ENCODE results near the gene CLIC4.

CLIC4 gene

DNA sequence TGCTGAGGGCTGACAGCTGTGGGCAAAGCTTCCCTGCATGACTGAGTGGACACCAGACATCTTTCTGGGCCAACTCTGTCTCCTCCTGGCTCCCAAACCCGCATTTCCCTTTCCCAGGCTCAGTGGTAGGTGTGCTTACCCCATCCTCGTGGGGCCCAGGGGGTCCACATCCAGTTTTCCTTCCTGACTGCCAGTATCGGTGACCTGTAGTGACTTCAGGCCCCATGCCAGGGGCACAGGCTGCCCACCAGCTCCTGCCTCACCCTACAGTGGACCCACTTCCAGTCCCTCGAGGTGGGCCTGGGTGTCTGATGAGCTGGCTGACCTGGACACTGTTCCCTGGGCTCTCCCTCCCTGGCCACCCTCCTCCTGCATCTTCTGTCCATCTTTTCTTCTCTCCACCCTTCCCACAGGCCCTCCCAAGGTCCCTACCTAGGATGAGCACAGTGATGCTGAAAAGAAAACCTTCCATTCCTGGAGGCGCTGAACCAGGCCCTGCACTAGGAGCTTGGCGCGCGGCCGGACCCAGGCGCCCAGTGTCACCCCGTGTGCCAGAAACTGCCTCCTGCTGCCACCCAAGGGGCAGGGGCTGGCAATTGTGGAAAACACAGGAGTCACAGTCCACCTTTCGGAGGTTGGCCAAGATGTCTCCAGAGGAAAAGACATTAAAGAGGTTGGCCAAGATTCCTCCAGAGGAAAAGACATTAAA, 117.7 kb downstream of the CLIC4 start:
- DNase-seq = no peak

GRCh38 chr1:24864370-24864777, 119.1 kb downstream of the CLIC4 start:
- no peak for DNase-seq

DNA sequence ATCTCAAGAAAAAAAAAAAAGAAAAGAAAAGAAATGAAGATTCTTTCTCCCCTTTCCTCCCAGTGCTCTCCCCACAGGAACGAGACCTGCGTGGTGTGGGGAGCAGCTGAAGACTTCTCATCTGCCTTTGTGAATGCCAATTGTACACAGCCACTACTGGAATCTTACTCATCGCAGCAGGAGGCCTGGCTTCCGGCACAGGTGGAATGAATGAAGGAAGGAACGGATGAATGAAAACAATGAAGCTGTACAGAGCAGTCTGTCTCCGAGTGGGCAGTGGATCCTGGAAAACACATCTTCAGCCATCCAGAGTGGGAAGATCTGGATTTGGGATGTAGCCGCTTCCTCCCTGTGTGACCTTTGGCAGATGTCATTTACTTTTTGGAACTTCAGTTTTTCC, 119.9 kb downstream of the CLIC4 start:
- no peak for DNase-seq

GRCh38 chr1:24865587-24865986, 120.3 kb downstream of the CLIC4 start:
- DNase-seq = no peak

GRCh38 chr1:24866211-24867083, 121.2 kb downstream of the CLIC4 start:
- DNase-seq = no peak

DNA sequence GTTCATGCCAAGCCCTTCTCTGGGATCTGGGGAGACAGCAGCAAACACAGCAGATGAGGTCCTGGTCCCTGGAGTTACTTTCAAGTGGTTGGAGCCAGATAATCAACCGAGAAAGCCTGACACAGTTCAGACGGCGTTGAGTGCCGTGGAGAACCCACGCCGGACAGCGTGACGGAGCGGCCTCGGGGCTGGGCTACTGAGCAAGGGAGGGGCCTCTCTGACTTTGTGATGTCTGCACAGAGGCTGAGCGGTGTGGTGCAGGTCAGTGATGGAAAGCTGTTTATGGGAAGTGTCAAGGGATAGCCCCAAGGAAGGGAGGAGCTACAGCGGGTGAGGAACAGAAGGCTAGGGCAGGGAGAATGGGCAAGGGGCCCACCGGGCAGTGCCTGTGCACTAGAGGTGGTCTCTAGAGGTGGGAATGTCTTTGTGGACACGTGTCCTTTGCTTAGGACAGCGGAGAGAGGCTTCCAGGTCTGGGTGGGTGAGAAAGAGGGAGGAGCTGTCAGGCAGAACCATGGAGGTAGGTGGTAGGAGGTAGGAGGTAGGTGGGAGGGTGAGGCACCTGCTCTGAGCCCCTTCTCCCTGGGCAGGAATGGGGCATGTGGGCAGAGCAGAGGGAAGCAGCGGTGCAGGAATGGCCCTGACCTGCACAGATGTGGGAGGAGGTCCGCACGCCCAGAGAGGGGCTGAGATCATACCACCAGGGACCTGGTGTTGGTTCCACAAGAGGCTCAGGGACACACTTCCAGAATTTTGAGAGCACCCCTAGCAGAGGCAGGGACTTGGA, 122.0 kb downstream of the CLIC4 start:
- no peak for DNase-seq

DNA sequence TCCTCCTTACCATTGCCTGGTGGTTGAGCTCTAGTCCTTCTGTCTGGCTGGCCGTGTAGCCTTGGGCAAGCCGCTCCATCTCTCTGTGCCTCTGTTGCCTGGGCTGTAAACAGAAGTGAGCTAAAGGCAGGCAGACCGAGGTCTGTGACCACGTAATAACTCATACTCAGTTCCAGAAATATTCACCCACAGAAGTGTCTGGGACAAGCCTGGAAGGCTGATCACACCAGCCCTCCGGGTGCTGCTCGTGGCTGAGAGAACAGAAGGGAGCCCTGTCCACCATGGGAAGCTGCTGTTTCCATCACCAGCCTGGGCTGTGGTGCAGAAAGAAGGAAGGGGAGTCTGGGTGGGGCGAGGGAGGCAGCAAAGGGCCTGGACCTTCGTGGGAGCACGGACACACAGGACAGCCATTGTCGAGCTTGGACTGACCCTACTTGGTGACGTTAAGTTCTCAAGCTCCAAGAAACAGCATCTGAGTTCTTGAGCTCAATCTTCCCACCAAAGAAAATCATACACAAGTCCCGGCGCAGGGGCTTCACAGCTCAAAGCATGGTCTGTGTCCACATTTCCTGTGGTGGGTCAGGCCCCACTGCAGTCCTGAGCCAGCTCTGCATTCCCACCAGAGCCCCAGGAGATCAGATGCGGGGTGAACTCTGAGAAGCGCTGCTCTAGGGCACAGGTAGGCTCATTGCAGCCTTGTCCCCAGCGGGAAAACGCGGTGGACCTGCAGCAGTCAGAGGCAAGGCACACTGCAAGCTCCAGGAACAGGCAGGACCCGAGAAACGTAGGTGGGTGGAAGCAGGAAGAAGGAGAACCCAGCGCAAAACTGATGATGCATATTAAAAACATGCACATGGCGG, 123.0 kb downstream of the CLIC4 start:
- DNase-seq = no peak

DNA sequence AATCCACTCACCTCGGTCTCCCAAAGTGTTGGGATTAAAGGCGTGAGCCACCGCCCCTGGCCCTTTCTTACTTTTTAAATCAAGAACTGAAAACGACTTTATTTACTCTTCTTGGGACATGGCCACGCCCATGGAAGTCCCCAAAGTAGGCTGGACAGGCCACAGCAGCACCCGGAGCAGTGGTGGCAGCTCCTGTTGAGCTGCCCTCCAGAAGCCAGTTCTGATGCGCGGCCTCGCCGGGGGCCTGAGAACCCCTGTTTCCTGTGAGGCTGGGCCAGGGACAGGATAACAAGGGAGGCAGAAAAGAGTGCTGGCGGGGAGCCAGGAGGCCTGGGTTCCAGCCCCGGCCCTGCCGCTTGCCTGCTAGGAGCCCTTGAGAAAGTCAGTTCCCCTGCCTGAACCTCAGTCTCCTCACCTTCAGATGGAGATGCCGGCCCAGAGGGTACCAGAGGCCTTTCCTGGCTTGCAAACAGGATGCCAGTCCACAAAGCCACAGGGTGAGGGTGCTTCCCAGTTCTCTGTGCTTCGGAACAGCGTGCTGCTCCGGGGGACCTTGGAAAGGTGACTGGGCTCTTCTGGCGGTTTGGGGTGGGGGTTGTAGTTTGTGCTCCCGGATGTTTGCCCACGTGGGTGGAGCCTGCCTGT, 125.4 kb downstream of the CLIC4 start:
- DNase-seq = no peak

GRCh38 chr1:24871306-24871901, 126.2 kb downstream of the CLIC4 start:
- no peak for DNase-seq

DNA sequence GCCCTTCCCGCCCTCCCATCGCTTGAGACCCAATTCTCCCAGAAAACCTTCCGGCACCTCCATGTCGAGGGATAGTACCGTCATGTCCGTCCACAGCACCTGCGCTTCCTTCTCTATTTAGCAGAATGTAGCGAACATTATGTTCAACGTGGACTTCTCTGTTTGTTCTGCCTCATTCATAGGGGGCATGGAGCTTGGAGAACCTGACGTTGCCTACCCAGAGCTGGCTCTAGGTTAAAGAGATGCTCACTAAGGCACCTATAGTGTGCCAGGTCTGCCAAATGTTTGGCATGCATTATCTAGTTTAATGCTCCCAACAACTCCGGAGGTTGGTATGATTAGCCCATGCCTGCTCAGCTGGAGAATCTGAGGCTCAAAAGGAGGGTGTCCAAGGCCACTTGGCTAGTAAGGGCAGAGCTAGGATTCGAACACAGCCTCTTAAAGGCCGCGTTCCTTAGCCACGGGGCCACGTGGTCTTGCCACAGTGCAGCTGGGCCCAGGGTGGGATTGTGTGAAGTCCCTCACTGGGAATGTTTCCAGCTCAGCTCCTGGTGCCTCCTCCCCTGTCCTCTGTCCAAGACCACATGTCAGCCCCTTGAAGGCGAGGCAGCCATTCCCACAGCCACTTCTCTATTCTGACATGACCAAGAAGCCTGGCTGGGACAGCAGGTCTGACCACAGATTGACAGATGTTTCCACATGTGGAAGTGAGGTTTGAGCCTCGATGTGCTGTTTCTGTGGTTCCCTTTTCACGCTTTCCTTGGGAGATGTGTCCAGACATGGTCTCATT, 127.0 kb downstream of the CLIC4 start:
- no peak for DNase-seq

- no peak for DNase-seq
Observed at GRCh38 chr1:24873148-24873547, 127.9 kb downstream of the CLIC4 start.

GRCh38 chr1:24874056-24874455, 128.8 kb downstream of the CLIC4 start:
- no peak for DNase-seq

- no peak for DNase-seq
Observed at GRCh38 chr1:24874611-24875234, 129.5 kb downstream of the CLIC4 start.

DNA sequence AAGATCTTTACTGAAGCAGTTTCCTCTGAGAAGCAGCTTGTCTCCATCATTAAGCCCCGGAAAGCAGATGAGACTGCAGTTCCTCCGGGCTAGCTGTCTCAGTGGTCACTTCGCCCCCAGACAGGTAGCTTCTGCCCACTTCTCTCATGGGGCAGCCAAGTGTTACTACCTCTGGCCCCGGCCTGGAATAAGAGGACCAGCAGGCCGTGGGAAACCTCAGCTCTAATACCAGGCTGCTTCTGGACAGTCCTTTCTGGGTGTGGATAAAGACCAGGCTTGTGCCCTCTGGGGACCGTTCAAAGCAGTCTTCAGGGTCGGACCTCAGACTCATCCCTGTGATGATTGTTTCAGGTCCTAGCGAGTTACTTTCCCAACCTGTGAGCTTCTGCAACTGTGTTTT, 130.0 kb downstream of the CLIC4 start:
- DNase-seq = no peak

GRCh38 chr1:24875991-24876506, 130.8 kb downstream of the CLIC4 start:
- no peak for DNase-seq

DNA sequence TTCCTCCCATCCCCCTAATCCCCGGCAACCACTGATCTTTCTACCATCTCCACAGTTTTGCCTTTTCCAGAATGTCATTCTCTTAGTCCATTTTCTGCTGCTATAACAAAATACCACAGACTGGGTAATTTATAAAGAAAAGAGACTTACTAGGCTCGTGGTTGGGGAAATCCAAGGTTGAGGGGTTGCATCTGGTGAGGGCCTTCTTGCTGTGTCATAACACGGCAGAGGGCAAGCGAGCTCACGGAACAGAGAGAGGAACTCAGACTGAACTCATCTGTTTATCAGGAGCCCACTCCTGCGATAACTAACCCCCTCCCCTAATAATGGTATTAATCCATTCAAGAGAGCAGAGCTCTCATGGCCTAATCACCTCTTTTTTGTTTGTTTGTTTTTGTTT, 132.8 kb downstream of the CLIC4 start:
- no peak for DNase-seq

- DNase-seq = no peak
Observed at GRCh38 chr1:24878775-24879742, 133.8 kb downstream of the CLIC4 start.

DNA sequence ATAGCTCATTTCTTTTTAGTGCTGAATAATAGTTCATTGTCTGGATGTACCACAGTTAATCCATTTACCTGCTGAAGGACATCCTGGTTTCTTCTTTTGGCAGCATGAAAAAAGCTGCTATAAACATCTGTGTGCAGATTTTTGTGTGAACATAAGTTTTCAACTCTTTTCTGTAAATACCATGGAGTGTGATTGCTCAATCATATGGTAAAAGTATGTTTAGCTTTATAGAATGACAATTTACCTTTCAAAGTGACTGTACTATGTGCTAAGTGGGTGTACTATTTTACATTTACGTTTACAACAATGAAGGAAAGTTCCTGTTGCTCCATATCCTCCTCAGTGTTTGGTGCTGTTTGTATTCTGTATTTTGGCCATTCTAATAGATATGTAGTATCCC, 135.8 kb downstream of the CLIC4 start:
- no peak for DNase-seq

- no peak for DNase-seq
Observed at GRCh38 chr1:24884751-24885150, 139.5 kb downstream of the CLIC4 start.
